LNCAP (cell line): ENCODE measurements around the gene SEMA3D.

Experiments
- CTCF ChIP-seq: fragments of 450-650 bp; IDR thresholded peaks from 2 replicates; pipeline ENCODE4 v1.5.1; 2017; ENCODE audit warnings: mild to moderate bottlenecking

SEMA3D gene

GRCh38 chr7:85222522-85222921, 35.7 kb upstream of the SEMA3D start:
- TF ChIP-seq CTCF: no peak

- TF ChIP-seq CTCF: no peak
Measured at GRCh38 chr7:85221796-85222195, 34.9 kb upstream of the SEMA3D start.

GRCh38 chr7:85220651-85221050, 33.8 kb upstream of the SEMA3D start:
- no peak for TF ChIP-seq CTCF

GRCh38 chr7:85220023-85220422, 33.2 kb upstream of the SEMA3D start:
- TF ChIP-seq CTCF: no peak

GRCh38 chr7:85217085-85217484, 30.2 kb upstream of the SEMA3D start:
- no peak for TF ChIP-seq CTCF

GRCh38 chr7:85215098-85215497, 28.2 kb upstream of the SEMA3D start:
- no peak for TF ChIP-seq CTCF

GRCh38 chr7:85213500-85213899, 26.6 kb upstream of the SEMA3D start:
- no peak for TF ChIP-seq CTCF

- TF ChIP-seq CTCF: no peak
Measured at GRCh38 chr7:85205754-85206153, 18.9 kb upstream of the SEMA3D start.
